Thoracic aorta (tissue), 2 donors: Measurements from ENCODE around the gene H6PD. TPM values are rescaled to one million over a fixed set of nuclear protein-coding genes. Genes with fewer than 3 reads are reported as not detected.

Experiments used
- ATAC-seq: fragments of 150-250 bp; one replicate; pipeline ENCODE4 v1.8.0; 2017; ENCODE audit warnings: low read depth; ENCODE audit not compliant: insufficient number of reproducible peaks, low FRiP score
- DNase-seq: peaks from one replicate; pipeline ENCODE4 v3.0.0-alpha.2; 2020; ENCODE audit warnings: low spot score
- H3K27ac ChIP-seq, 2 donors: fragments of 200-600 bp; sonication (generic); 1 replicate in 1 of 2; 2 replicates in 1 of 2; pipeline ENCODE4 v1.5.1; 2016; ENCODE audit warnings: mild to moderate bottlenecking in 2 of 2, moderate library complexity in 2 of 2
- H3K27me3 ChIP-seq: fragments of 200-600 bp; sonication (generic); replicated peaks from 2 replicates; pipeline ENCODE4 v1.6.0; 2016; ENCODE audit warnings: mild to moderate bottlenecking; ENCODE audit not compliant: insufficient read depth
- H3K36me3 ChIP-seq: fragments of 200-600 bp; sonication (generic); one replicate; pipeline ENCODE4 v1.5.1; 2016
- H3K4me1 ChIP-seq, 2 donors: fragments of 200-600 bp; sonication (generic); 1 replicate in 1 of 2; 2 replicates in 1 of 2; pipeline versions ENCODE4 v1.5.1 to v1.6.0; 2016; ENCODE audit warnings: low read depth in 2 of 2, mild to moderate bottlenecking in 1 of 2; ENCODE audit not compliant: control insufficient read depth in 1 of 2
- H3K4me3 ChIP-seq: fragments of 200-600 bp; sonication (generic); 2 replicates; pipeline ENCODE4 v1.5.1; 2016; ENCODE audit warnings: mild to moderate bottlenecking
- H3K9me3 ChIP-seq: fragments of 200-600 bp; sonication (generic); 2 replicates; pipeline ENCODE4 v1.5.1; 2016
- total RNA-seq, 2 donors: library from RNA; depleted of rRNA; stranded (reverse); fragments of >200 nt; gene quantifications; one replicate each; pipeline versions ENCODE4 v1.1.0 to v1.2.3, GENCODE V29; 2016
- TF ChIP-seq, protein P1 (sequence below): fragments of 200-600 bp; sonication (generic); IDR thresholded peaks from one replicate; pipeline ENCODE4 v1.5.1; 2019; ENCODE audit warnings: antibody characterized with exemption

H6PD gene
- total RNA-seq, 2 donors from 2014 or later: 57.8 to 80.6 TPM

DNA sequence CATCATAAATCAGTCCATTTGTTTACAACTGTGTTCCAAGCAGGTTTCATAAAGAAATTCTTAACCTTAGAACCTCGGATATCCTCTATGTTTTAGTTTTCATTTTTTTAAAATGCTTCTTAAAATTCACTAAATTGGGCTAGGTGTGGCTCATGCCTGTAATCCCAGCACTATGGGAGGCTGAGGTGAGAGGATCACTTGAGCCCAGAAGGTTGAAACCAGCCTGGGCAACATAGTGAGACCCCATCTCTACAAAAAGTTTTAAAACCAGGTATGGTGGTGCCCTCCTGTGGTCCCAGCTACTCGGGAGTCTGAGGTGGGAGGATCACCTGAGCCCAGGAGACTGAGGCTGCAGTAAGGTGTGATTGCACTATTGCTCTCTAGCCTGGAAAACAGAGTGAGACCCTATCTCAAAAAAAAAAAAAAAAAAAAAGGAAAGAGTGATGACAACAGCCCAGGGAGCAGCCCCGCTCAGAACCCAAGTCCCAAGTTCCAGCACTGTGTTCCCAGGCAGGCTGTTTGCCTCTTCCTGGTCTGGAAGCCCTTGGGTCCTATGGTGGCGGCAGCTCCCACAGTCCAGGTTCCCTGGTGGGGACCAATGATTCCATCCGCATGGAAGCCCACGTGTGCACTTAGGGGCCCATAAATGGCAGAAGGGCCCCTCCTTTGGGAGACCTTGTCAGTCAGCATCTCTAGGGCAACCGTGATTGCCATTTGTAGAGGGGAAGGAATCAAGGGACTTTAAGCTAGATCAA is 33.4 kb downstream of the H6PD start:
- Histone ChIP-seq H3K36me3 (peaks cover 22% of the 10 kb centered on the region), H3K4me1 (peaks cover 6 to 10% of the 10 kb centered on the region in 2 donors), H3K4me3 (no peak overlapping the region), H3K9me3 (no peaks in the 10 kb centered on the region), H3K27me3 (no peaks in the 10 kb centered on the region), H3K27ac (no peak overlapping the region)
- DNase-seq: no peak
- TF ChIP-seq, protein P1, sequence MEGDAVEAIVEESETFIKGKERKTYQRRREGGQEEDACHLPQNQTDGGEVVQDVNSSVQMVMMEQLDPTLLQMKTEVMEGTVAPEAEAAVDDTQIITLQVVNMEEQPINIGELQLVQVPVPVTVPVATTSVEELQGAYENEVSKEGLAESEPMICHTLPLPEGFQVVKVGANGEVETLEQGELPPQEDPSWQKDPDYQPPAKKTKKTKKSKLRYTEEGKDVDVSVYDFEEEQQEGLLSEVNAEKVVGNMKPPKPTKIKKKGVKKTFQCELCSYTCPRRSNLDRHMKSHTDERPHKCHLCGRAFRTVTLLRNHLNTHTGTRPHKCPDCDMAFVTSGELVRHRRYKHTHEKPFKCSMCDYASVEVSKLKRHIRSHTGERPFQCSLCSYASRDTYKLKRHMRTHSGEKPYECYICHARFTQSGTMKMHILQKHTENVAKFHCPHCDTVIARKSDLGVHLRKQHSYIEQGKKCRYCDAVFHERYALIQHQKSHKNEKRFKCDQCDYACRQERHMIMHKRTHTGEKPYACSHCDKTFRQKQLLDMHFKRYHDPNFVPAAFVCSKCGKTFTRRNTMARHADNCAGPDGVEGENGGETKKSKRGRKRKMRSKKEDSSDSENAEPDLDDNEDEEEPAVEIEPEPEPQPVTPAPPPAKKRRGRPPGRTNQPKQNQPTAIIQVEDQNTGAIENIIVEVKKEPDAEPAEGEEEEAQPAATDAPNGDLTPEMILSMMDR: no peak
- no peak for ATAC-seq

DNA sequence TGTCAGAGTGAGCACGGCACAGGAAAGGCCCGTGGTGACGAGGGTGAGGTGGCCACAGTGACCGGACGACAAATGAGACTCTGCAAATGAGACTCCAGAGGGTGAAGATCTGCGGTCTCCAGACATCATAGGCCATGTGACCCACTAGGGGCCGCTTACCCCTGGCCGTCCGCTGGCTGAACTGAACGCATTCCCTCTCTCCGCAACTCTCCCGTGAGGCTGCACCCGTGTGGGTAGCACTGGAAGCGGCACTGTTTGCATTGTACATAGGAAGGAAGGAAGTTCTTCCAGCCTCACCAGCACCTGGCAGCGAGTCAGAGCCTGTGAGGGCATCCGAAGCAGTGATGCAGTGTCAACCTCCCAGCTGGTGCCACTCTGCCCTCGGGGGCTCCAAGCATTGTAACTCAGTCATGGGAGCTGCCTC is 34.5 kb downstream of the H6PD start:
- Histone ChIP-seq H3K36me3 (peaks cover 17% of the 10 kb centered on the region), H3K9me3 (no peaks in the 10 kb centered on the region), H3K4me3 (no peak overlapping the region), H3K27me3 (no peaks in the 10 kb centered on the region), H3K27ac (no peak overlapping the region), H3K4me1 (peaks cover 6 to 10% of the 10 kb centered on the region in 2 donors)
- ATAC-seq: no peak
- TF ChIP-seq, protein P1: no peak
- no peak for DNase-seq

DNA sequence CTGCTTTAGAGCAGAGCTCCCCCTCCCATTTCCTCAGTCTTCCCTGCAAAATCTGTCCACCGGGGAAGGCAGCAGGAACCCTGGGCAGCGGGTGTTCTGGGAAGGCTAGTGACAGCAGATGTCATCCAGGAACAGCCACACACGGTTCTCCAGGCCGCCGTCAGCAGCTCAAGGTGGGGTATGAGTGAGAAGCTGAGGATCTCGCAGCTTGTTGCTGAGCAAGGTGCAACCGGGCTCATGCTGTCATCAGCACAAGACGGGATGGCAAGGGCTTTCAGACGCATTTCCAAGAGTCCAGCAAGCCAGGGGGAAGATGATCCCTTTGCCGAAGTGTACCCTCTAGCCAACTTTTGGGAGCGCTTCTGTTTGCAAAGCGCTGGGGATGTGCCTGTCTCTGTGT is 35.1 kb downstream of the H6PD start:
- Histone ChIP-seq H3K27me3 (no peaks in the 10 kb centered on the region), H3K9me3 (no peaks in the 10 kb centered on the region), H3K4me3 (no peak overlapping the region), H3K27ac (no peak overlapping the region), H3K36me3 (peaks cover 11% of the 10 kb centered on the region), H3K4me1 (peaks cover 6 to 10% of the 10 kb centered on the region in 2 donors)
- ATAC-seq: no peak
- DNase-seq: no peak
- TF ChIP-seq, protein P1: no peak

DNA sequence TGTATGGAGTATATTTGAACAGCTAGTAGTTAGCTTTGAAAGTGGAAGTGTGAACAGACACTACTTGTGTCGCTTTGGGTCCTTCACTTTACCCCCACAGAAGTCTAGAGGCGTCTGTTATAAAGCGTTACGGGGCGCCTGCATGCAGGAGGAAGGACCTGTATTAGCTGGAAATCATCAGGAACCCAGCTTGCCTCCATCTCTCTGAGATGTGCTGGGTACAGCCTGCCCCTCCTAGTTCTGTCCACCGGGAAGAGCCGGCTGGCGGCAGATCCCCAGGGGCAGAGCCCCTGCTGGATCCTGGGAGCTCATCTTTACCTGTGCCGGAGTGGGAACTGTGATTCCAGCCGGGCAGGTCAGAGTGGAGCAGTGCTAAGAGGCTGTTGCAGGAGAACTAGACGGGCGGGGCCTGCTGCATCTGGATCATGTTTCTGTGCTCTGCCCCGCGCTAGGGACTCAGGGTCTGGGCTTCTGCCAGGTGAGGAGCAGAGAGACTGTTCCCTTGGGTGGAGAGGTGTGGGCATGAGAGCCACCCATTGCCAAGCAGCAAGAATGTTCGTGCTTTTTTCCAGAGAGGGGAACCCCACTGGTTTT is 35.8 kb downstream of the H6PD start:
- Histone ChIP-seq H3K9me3 (no peaks in the 10 kb centered on the region), H3K27ac (no peak overlapping the region), H3K4me1 (peaks cover 6 to 16% of the 10 kb centered on the region in 2 donors), H3K36me3 (peaks cover 5% of the 10 kb centered on the region), H3K27me3 (no peaks in the 10 kb centered on the region), H3K4me3 (no peak overlapping the region)
- TF ChIP-seq, protein P1: no peak
- DNase-seq (no peak), ATAC-seq (no peak)

DNA sequence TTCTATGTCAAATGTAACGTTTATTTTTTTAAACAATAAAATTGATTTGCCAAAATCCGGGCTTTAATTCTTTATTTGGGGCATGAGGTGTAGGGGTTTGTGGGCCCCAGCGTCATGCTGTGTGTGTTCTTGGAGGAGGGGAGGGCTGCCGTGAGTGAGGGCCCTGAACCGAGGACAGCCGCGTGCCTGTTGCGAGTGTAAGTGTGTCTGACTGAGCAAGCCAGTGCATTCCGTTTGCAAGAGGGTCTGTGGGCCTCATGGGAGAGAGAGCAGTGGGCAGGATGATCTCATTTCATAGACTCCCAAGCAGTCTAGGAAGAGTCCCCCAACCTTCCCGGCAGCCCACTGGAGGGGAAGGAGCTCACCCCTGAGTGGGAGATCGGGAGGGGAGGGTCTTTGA is 36.7 kb downstream of the H6PD start:
- no peak overlapping the region for H3K27ac ChIP-seq
- H3K4me3 ChIP-seq: no peak overlapping the region
- H3K4me1 ChIP-seq: peaks cover 6 to 24% of the 10 kb centered on the region in 2 donors
- no peaks in the 10 kb centered on the region for H3K36me3 ChIP-seq
- DNase-seq: no peak
- TF ChIP-seq, protein P1: no peak
- no peaks in the 10 kb centered on the region for H3K27me3 ChIP-seq
- ATAC-seq: no peak
- H3K9me3 ChIP-seq: no peaks in the 10 kb centered on the region
